Measurements from ENCODE around the gene PIR. TPM values are rescaled to one million over a fixed set of nuclear protein-coding genes. Genes with fewer than 3 reads are reported as not detected.

PIR gene
- total and polyA plus RNA-seq, 9 of the 15 experiments (the other 6 are each of a cell fraction or from before 2014, with no cell fraction given), result 7.5 to 29.8 (median 11.5) TPM

DNA sequence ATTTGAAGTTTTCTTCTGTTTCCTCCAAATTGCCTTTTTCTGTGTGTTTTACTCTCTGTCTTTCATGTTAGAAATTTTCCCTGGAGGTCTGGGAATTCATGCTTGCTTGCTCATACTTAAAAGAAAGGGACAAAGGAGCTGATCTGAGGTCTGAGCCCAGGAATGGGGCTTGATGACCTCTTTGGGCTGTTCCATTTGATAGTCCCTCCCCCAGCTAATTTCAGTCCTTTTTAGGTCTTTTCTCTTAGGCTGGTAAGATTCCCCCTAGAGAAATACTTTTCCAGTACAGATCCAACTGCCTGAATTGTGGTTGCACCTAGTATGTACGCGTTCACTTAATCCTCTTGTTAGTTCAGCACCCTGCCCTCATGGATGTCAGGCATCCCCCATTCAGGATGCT is 152.3 kb downstream of the PIR start:
- no TSS peak for BruUV-seq (replicated peaks)
- H3K36me3 ChIP-seq (ENCODE audit: control insufficient read depth, insufficient read depth, low read length), result no peaks in the 10 kb centered on the region
- ATAC-seq (no peak), DNase-seq (ENCODE audit: extremely low read depth in 1 of 4, low spot score in 3 of 4) (no peak), FAIRE-seq (no peak)
- intact Hi-C loops (cut with micrococcal nuclease), result loop anchor here (10.0 kb wide), 1 partner anchor 314 kb away; no protein-coding TSS in a partner anchor
- TF ChIP-seq, protein P1, sequence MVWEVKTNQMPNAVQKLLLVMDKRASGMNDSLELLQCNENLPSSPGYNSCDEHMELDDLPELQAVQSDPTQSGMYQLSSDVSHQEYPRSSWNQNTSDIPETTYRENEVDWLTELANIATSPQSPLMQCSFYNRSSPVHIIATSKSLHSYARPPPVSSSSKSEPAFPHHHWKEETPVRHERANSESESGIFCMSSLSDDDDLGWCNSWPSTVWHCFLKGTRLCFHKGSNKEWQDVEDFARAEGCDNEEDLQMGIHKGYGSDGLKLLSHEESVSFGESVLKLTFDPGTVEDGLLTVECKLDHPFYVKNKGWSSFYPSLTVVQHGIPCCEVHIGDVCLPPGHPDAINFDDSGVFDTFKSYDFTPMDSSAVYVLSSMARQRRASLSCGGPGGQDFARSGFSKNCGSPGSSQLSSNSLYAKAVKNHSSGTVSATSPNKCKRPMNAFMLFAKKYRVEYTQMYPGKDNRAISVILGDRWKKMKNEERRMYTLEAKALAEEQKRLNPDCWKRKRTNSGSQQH (CRISPR knock-in tag; IDR thresholded peaks at IDR 0.05), result no peak
- TF ChIP-seq, protein P2, sequence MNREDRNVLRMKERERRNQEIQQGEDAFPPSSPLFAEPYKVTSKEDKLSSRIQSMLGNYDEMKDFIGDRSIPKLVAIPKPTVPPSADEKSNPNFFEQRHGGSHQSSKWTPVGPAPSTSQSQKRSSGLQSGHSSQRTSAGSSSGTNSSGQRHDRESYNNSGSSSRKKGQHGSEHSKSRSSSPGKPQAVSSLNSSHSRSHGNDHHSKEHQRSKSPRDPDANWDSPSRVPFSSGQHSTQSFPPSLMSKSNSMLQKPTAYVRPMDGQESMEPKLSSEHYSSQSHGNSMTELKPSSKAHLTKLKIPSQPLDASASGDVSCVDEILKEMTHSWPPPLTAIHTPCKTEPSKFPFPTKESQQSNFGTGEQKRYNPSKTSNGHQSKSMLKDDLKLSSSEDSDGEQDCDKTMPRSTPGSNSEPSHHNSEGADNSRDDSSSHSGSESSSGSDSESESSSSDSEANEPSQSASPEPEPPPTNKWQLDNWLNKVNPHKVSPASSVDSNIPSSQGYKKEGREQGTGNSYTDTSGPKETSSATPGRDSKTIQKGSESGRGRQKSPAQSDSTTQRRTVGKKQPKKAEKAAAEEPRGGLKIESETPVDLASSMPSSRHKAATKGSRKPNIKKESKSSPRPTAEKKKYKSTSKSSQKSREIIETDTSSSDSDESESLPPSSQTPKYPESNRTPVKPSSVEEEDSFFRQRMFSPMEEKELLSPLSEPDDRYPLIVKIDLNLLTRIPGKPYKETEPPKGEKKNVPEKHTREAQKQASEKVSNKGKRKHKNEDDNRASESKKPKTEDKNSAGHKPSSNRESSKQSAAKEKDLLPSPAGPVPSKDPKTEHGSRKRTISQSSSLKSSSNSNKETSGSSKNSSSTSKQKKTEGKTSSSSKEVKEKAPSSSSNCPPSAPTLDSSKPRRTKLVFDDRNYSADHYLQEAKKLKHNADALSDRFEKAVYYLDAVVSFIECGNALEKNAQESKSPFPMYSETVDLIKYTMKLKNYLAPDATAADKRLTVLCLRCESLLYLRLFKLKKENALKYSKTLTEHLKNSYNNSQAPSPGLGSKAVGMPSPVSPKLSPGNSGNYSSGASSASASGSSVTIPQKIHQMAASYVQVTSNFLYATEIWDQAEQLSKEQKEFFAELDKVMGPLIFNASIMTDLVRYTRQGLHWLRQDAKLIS (CRISPR knock-in tag; IDR thresholded peaks at IDR 0.05), result no peak
- TF ChIP-seq, protein P3, sequence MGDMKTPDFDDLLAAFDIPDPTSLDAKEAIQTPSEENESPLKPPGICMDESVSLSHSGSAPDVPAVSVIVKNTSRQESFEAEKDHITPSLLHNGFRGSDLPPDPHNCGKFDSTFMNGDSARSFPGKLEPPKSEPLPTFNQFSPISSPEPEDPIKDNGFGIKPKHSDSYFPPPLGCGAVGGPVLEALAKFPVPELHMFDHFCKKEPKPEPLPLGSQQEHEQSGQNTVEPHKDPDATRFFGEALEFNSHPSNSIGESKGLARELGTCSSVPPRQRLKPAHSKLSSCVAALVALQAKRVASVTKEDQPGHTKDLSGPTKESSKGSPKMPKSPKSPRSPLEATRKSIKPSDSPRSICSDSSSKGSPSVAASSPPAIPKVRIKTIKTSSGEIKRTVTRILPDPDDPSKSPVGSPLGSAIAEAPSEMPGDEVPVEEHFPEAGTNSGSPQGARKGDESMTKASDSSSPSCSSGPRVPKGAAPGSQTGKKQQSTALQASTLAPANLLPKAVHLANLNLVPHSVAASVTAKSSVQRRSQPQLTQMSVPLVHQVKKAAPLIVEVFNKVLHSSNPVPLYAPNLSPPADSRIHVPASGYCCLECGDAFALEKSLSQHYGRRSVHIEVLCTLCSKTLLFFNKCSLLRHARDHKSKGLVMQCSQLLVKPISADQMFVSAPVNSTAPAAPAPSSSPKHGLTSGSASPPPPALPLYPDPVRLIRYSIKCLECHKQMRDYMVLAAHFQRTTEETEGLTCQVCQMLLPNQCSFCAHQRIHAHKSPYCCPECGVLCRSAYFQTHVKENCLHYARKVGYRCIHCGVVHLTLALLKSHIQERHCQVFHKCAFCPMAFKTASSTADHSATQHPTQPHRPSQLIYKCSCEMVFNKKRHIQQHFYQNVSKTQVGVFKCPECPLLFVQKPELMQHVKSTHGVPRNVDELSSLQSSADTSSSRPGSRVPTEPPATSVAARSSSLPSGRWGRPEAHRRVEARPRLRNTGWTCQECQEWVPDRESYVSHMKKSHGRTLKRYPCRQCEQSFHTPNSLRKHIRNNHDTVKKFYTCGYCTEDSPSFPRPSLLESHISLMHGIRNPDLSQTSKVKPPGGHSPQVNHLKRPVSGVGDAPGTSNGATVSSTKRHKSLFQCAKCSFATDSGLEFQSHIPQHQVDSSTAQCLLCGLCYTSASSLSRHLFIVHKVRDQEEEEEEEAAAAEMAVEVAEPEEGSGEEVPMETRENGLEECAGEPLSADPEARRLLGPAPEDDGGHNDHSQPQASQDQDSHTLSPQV (IDR thresholded peaks at IDR 0.05), result no peak
- TF ChIP-seq, protein P4, sequence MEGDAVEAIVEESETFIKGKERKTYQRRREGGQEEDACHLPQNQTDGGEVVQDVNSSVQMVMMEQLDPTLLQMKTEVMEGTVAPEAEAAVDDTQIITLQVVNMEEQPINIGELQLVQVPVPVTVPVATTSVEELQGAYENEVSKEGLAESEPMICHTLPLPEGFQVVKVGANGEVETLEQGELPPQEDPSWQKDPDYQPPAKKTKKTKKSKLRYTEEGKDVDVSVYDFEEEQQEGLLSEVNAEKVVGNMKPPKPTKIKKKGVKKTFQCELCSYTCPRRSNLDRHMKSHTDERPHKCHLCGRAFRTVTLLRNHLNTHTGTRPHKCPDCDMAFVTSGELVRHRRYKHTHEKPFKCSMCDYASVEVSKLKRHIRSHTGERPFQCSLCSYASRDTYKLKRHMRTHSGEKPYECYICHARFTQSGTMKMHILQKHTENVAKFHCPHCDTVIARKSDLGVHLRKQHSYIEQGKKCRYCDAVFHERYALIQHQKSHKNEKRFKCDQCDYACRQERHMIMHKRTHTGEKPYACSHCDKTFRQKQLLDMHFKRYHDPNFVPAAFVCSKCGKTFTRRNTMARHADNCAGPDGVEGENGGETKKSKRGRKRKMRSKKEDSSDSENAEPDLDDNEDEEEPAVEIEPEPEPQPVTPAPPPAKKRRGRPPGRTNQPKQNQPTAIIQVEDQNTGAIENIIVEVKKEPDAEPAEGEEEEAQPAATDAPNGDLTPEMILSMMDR (IDR thresholded peaks at IDR 0.05 in 2 of 3, conservative IDR thresholded peaks at IDR 0.05 in 1 of 3; ENCODE audit: insufficient read depth in 2 of 3, low read depth in 1 of 3, low read length in 3 of 3), result no peak
- H3K4me3 ChIP-seq, result no peak overlapping the region
- POLR2A ChIA-PET, result no interaction called here
- no peak overlapping the region for H3K9ac ChIP-seq (ENCODE audit: insufficient read depth in 1 of 2, low read depth in 2 of 2, low read length in 2 of 2)
- H3K4me1 ChIP-seq (replicated peaks in 1 of 2; ENCODE audit: control insufficient read depth in 2 of 2, insufficient read depth in 2 of 2, low read length in 2 of 2), result no peaks in the 10 kb centered on the region; a peak in 1 of 5 replicates
- peaks cover 0 to 6% of the 10 kb centered on the region in 2 experiments; a peak in 3 of 5 replicates for H3K27me3 ChIP-seq (ENCODE audit: control insufficient read depth in 2 of 2, insufficient read depth in 2 of 2, low read length in 2 of 2)
- CTCF ChIA-PET (ENCODE audit: low intra/inter-chr PET ratio), result no interaction called here
- WGBS (ENCODE audit: insufficient coverage, low coverage, missing lambda C conversion rate), result 5% methylated on average over 2 of the region's 2 CpGs
- no peak overlapping the region for H3K4me2 ChIP-seq (ENCODE audit: insufficient read depth, low read length)
- H4K20me1 ChIP-seq (replicated peaks; ENCODE audit: control insufficient read depth, insufficient read depth, low read length), result no peaks in the 10 kb centered on the region
- H3K79me2 ChIP-seq (ENCODE audit: control insufficient read depth, insufficient read depth, low read length), result no peaks in the 10 kb centered on the region
- H3K9me1 ChIP-seq (ENCODE audit: control insufficient read depth, insufficient read depth, low read length), result no peaks in the 10 kb centered on the region
- H3K9me3 ChIP-seq (replicated peaks; ENCODE audit: control insufficient read depth, insufficient read depth, low read depth, low read length), result no peaks in the 10 kb centered on the region
- in situ Hi-C loops (cut with MboI), result loop anchor here (10.0 to 25.0 kb wide), 2 partner anchors 121 to 224 kb away; no protein-coding TSS in a partner anchor
- H2AFZ ChIP-seq (ENCODE audit: low read depth, low read length), result no peak overlapping the region
- H3K27ac ChIP-seq (ENCODE audit: extremely low read depth, low read depth, low read length), result no peak overlapping the region
